Immature natural killer cell (primary cell): ENCODE results near the gene CTNNA3. TPM values are rescaled to one million over a fixed set of nuclear protein-coding genes. Genes with fewer than 3 reads are reported as not detected.

Experiments
- DNase-seq, 3 donors: peaks; one replicate each; pipeline ENCODE4 v3.0.0; 2022; ENCODE audit warnings: mixed read lengths in 1 of 3
- H3K27ac Mint-ChIP-seq, 6 donors: one replicate each; pipeline ENCODE4 v1.8.0; 2020; ENCODE audit warnings: mixed read lengths in 6 of 6, mild to moderate bottlenecking in 5 of 6, inconsistent platforms in 4 of 6, moderate library complexity in 3 of 6
- H3K27me3 Mint-ChIP-seq, 3 donors: one replicate each; pipeline ENCODE4 v1.8.0; 2020 to 2021; ENCODE audit warnings: low read depth in 3 of 3, mild to moderate bottlenecking in 3 of 3, mixed read lengths in 3 of 3, moderate library complexity in 3 of 3, inconsistent platforms in 1 of 3
- H3K36me3 Mint-ChIP-seq, 3 donors: one replicate each; pipeline ENCODE4 v1.8.0; 2020; ENCODE audit warnings: mixed read lengths in 3 of 3, inconsistent platforms in 2 of 3, mild to moderate bottlenecking in 2 of 3
- H3K4me1 Mint-ChIP-seq, 2 donors: one replicate each; pipeline ENCODE4 v1.8.0; 2020; ENCODE audit warnings: inconsistent platforms in 2 of 2, mild to moderate bottlenecking in 2 of 2, mixed read lengths in 2 of 2, moderate library complexity in 1 of 2
- H3K4me3 Mint-ChIP-seq, 5 donors: one replicate each; pipeline ENCODE4 v1.8.0; 2020; ENCODE audit warnings: mild to moderate bottlenecking in 5 of 5, mixed read lengths in 5 of 5, inconsistent platforms in 3 of 5, moderate library complexity in 3 of 5
- H3K9me3 Mint-ChIP-seq, 6 donors: one replicate each; pipeline ENCODE4 v1.8.0; 2020; ENCODE audit warnings: mild to moderate bottlenecking in 6 of 6, mixed read lengths in 6 of 6, inconsistent platforms in 4 of 6, moderate library complexity in 3 of 6
- polyA plus RNA-seq, 3 donors: library from polyadenylated mRNA; unstranded; fragments of 300-500 nt; fragmentation: Illumina TruSeq; gene quantifications; one replicate each; pipeline ENCODE4 v1.2.3, GENCODE V29; 2021

CTNNA3 gene
- polyA plus RNA-seq, 3 donors from 2014 or later = not detected

DNA sequence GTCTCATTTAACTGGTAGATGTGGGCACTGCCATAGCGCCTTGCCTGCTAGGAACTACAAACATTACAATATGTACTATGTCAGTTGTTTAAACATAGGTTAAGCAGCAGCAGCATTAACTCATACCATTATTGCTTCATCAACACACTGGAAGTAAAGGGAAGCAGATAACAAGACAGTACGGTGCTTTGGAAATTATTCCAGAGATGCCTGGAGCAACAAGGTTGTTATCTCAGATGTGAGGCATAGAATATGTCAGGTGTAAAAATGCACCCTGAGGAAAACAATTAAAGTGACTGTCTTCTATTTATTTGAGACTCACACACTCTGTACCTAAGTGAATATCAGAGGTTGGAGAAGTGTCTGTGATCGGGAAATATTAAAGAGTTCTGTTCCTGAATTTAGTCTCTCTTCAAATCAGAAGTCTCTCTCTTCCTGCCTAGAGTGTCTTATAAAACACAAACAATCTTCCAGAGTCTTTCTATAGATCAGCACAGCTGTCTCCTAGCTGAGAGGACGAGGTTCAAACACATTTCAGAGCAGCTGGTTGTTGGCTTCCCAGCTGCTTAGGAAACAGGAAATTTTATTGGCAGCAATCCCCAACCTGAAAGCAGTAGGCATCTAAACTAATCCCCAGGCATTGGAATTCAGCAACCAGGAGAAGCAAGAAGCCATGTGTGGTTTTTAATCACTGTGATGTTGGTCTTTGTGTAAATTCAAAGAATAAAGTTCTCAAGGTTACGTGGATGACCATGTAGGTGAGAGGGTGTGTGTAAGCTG lies 1764.5 kb downstream of the CTNNA3 start:
- no peaks in the 10 kb centered on the region for H3K36me3 Mint-ChIP-seq
- no peaks in the 10 kb centered on the region for H3K27me3 Mint-ChIP-seq
- DNase-seq = no peak
- H3K27ac Mint-ChIP-seq = no peak overlapping the region
- H3K4me1 Mint-ChIP-seq = no peaks in the 10 kb centered on the region
- H3K4me3 Mint-ChIP-seq = no peak overlapping the region
- H3K9me3 Mint-ChIP-seq = peaks cover 2 to 37% (median 15%) of the 10 kb centered on the region in 6 donors

DNA sequence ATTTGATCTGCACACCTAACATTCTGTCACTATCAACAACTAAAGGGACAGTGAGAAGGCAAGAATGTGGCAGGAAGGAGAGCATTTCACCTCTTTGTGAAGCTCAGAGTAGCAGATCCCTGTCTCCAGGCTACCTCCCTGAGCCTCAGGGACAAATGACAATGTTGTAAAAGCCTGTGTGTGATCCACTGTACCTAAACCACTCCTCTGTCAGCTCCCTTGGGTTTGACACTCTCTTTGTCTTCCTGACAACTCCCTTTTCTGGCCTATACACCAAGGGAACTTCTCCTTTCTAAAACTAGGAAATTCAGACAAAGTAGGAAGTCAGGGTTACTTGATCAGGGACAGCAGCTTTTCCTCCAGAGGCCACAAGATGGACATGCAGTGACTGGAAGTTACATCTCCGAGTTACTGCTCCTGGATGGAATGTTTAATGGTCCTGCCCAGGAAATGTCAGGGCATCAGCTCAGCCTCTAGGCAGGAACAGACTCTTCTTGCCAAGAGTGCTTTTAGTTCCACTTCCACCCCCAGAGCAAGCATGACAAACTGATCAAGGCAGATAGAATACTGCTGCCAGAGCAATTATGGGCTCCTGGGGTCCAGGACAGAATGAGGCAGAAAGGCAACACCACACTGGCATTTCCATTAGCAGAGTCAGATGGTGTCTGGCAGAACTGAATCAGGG lies 1784.7 kb downstream of the CTNNA3 start:
- no peaks in the 10 kb centered on the region for H3K36me3 Mint-ChIP-seq
- no peaks in the 10 kb centered on the region for H3K4me1 Mint-ChIP-seq
- peaks cover 0 to 1% (median 0%) of the 10 kb centered on the region in 3 donors for H3K27me3 Mint-ChIP-seq

DNA sequence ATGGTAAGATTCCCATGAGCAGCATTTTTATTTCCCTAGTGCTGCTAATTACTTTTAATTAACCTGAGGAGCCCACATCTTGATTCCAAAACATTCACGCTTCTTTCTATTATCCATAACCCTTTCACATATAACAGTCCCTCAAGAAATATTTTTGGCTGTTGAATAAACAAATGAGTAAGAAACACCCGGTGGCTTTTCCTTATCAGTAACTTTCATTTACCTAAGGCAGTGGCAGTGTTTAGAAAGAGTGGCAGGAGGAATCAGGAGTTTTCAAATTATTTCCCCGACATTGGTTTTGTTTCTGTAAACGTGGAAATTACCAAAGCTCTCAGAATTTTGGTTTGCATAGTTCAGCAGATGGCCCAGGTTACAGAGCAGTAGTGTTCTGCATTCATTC lies 1785.8 kb downstream of the CTNNA3 start:
- Mint-ChIP-seq H3K9me3 (peaks cover 4 to 53% (median 21%) of the 10 kb centered on the region in 6 donors), H3K4me3 (no peak overlapping the region), H3K4me1 (no peaks in the 10 kb centered on the region), H3K27ac (no peak overlapping the region), H3K36me3 (no peaks in the 10 kb centered on the region), H3K27me3 (peaks cover 0 to under 1% (median 0%) of the 10 kb centered on the region in 3 donors)
- no peak for DNase-seq

More for the DNA sequence above, 1784.7 kb downstream of the CTNNA3 start:
- no peak overlapping the region for H3K27ac Mint-ChIP-seq
- no peak overlapping the region for H3K4me3 Mint-ChIP-seq
- no peak for DNase-seq
- peaks cover 4 to 54% (median 22%) of the 10 kb centered on the region in 6 donors for H3K9me3 Mint-ChIP-seq

DNA sequence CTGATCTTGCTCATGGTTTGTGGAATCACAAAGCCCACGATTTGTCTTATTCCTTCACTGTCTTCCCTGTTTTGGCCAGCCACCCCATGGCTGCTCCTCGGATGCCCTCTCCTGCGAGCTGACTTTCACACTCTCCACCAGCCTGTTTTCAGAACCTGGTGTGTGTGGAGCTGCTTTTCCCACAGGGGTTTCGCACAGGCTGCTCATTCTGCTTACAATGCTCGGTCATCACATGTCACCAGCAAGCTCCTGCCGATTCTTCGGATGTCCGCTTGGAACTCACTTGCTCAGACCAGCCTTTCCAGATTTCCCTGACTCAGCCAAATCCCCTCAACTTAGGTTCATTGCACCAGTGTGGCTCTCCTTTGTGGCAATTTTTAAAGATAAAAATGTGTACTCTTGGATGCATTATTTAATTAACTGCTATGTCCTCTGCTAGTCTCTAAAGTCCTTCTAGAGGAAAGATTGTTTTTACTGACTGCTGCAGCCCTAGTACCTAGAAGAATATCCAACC lies 1788.7 kb downstream of the CTNNA3 start:
- Mint-ChIP-seq H3K27me3 (no peaks in the 10 kb centered on the region), H3K9me3 (peaks cover 13 to 60% (median 25%) of the 10 kb centered on the region in 6 donors), H3K4me3 (no peak overlapping the region), H3K4me1 (no peaks in the 10 kb centered on the region), H3K36me3 (no peaks in the 10 kb centered on the region), H3K27ac (no peak overlapping the region)
- DNase-seq = no peak

DNA sequence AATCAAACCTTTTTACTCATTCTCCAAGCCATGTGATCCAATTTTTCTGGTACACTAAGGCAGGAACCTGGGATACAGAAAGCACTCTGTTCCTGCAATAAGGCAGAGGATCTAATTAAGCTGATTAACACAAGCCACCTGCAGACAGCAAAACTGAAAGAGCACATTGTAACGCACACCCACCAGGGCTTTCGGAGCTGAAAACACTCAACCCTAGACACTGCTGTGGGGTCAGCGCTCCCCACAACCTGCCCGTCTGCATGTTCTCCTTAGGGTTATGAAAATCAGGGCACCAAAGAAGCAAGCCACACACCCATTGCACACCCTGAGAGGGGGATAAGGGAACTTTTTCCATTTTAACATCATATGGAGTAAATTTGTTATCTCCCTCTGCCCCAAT lies 1792.4 kb downstream of the CTNNA3 start:
- no peak overlapping the region for H3K4me3 Mint-ChIP-seq
- no peaks in the 10 kb centered on the region for H3K36me3 Mint-ChIP-seq
- H3K9me3 Mint-ChIP-seq = peaks cover 11 to 40% (median 27%) of the 10 kb centered on the region in 6 donors
- no peak for DNase-seq
- H3K27ac Mint-ChIP-seq = no peak overlapping the region
- H3K4me1 Mint-ChIP-seq = no peaks in the 10 kb centered on the region
- H3K27me3 Mint-ChIP-seq = no peaks in the 10 kb centered on the region

DNA sequence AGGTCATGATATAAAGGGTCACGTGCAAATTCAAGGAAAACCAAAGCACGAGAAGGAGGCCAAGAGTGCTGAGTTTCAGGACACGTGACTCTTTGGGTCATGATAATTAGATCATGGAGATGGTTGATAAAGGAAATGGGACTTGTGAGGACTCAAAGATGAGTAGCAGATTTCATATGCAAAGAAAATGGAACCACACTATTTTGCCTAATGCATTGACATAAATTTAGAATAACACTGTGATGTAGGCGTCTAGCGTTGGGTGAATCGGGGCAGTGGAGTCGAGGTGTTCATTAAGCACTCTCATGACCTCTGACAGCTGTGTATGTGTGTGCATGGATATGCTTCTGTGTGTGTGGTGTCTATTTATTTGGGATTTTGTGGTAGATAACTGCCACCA lies 1795.7 kb downstream of the CTNNA3 start:
- H3K27ac Mint-ChIP-seq = no peak overlapping the region
- no peaks in the 10 kb centered on the region for H3K27me3 Mint-ChIP-seq
- no peaks in the 10 kb centered on the region for H3K4me1 Mint-ChIP-seq
- H3K4me3 Mint-ChIP-seq = no peak overlapping the region
- DNase-seq = no peak
- H3K9me3 Mint-ChIP-seq = peaks cover 6 to 30% (median 21%) of the 10 kb centered on the region in 6 donors
- H3K36me3 Mint-ChIP-seq = no peaks in the 10 kb centered on the region

DNA sequence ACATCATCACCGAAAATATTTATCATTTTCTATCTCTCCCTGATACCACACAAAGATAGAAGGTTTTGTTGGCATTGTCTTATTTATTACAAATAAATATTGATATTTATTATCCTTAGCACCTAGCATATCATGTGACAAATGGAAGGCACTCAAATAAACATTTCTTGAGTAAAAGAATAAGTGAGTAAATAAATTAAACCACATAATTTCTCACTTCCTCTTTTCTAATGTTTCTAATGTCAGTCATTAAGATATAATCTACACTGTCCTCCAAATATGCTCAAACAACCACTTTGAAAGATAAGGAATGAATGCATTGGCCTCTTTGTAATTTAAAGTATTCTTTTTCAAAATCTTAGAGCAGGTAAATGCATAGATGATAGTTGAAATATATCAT lies 1797.9 kb downstream of the CTNNA3 start:
- H3K36me3 Mint-ChIP-seq = no peaks in the 10 kb centered on the region
- no peaks in the 10 kb centered on the region for H3K4me1 Mint-ChIP-seq
- DNase-seq = no peak
- no peak overlapping the region for H3K4me3 Mint-ChIP-seq
- H3K27ac Mint-ChIP-seq = no peak overlapping the region
- H3K27me3 Mint-ChIP-seq = no peaks in the 10 kb centered on the region
- H3K9me3 Mint-ChIP-seq = peaks cover 6 to 25% (median 15%) of the 10 kb centered on the region in 6 donors

DNA sequence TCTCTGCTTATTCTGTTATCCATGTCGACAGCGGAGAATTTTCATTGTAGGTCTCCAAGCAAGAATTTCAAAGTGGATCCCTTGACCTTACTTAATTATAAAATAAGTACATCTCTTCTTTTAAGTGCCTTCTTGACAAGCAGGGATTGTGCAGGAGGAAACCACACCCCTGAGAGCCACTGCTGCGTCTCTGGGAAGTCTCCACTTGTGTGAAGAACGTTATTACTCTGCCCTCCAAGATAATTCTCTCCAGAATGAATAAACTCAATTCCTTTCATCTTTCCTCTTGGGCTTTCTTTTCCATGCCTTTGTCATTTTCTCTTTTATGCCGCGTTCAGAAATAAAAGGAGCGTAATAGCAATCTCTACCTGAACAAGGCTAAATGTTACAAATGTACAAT lies 1801.0 kb downstream of the CTNNA3 start:
- Mint-ChIP-seq H3K4me1 (no peaks in the 10 kb centered on the region), H3K27me3 (no peaks in the 10 kb centered on the region), H3K4me3 (no peak overlapping the region), H3K27ac (no peak overlapping the region), H3K9me3 (peaks cover 7 to 26% (median 13%) of the 10 kb centered on the region in 6 donors), H3K36me3 (no peaks in the 10 kb centered on the region)
- DNase-seq = no peak

DNA sequence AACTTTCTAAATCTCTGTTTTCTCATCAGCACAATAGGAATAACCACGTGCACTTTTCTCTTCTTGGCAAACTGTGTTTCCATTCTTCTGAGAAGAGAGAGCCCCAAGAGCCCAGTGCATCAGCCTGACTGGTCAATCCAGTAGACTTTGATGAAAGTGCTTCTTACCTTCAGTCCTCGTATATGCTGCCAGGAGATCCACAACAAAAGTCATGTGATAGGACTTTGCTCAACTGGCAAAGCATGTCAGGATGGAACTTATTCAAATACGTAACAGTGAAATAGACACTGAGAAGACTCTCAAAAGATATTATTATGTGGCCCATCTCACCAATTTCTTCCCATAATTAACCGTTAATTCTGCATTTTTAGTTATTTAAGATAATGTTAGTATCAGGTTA lies 1801.6 kb downstream of the CTNNA3 start:
- no peak for DNase-seq
- no peaks in the 10 kb centered on the region for H3K27me3 Mint-ChIP-seq
- H3K36me3 Mint-ChIP-seq = no peaks in the 10 kb centered on the region
- no peaks in the 10 kb centered on the region for H3K4me1 Mint-ChIP-seq
- peaks cover 4 to 26% (median 13%) of the 10 kb centered on the region in 6 donors for H3K9me3 Mint-ChIP-seq
- no peak overlapping the region for H3K4me3 Mint-ChIP-seq
- H3K27ac Mint-ChIP-seq = no peak overlapping the region

DNA sequence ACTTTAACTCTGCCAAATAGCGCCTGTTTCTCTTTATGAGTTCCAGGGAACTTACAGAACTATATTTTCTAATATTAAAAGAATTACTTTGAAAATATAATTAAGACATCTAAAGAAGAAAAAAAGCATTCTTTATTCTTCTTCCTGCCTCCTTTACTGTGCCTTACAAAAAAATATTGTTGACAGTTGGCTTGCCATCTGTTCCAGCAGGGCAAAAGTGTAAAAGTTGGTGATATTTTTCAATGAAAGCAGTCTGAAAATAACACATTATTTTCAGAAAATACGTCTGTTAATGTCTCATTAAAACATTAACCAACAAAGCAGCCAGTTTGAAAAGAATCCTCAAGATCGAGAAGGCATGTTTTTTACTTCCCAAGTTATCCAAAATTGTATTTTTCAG lies 1802.3 kb downstream of the CTNNA3 start:
- no peak for DNase-seq
- no peak overlapping the region for H3K27ac Mint-ChIP-seq
- no peaks in the 10 kb centered on the region for H3K27me3 Mint-ChIP-seq
- H3K36me3 Mint-ChIP-seq = no peaks in the 10 kb centered on the region
- peaks cover 4 to 26% (median 12%) of the 10 kb centered on the region in 6 donors for H3K9me3 Mint-ChIP-seq
- H3K4me1 Mint-ChIP-seq = no peaks in the 10 kb centered on the region
- no peak overlapping the region for H3K4me3 Mint-ChIP-seq

DNA sequence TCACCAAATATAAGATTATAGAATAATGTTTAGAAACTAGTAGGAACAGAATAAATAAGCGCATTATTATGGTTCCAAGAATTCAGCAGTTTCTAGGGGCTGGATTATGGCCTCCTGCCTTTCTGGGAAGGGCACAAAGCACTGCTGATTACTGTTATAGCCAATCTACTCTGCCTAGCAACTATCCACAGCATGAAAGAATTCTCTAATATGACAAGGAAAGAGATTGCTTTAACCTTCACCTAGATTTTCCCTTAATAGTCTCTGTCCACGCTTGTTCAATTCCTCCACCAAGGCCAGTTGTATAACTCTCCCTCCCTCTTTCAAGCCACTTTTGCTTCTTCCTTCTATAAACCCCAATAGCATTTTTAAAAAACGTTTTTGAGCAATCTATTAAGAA lies 1803.7 kb downstream of the CTNNA3 start:
- Mint-ChIP-seq H3K27ac (no peak overlapping the region), H3K4me1 (no peaks in the 10 kb centered on the region), H3K9me3 (peaks cover 4 to 26% (median 8%) of the 10 kb centered on the region in 6 donors), H3K4me3 (no peak overlapping the region), H3K27me3 (no peaks in the 10 kb centered on the region), H3K36me3 (no peaks in the 10 kb centered on the region)
- no peak for DNase-seq

DNA sequence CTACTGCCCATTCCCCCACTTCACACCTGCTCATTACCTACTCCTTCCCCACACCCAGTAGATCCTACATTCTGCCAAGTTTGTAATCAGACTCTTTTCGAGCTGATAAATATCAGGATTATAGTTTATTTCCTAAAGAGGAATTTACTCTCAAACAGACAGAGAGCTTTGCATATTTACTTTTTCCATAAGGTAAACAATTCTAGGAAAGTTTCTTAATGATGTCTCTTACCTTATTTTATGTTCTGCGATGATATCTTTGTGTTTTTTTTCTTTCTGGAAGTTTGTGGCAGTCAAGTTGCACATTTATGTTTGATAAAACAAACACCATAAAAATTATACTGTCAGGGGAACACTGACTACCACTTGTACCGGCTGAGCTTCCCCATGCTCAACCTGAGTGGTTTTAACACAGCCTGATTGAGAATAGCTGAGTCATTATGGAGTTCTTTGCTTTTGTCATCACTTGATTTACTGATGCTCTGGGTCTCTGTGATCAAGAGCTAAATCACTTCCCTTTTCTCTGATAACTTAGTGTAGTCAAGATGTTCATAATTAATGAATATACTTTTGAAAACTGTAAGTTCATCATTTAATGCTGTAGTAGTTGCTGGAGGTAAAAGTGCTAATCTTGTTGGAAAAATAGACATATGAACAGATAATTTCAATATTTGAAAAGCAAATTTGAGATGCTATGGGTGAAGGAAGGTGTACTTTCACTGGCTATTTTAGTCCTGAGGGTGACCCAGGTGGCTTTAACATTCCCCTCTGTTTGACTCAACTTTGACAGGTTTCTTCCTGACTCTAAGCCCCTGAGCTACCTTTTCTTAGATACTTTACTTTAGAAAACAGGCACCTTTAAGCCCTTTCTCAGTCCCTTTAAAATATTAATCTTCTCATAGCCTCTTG lies 1804.7 kb downstream of the CTNNA3 start:
- no peaks in the 10 kb centered on the region for H3K4me1 Mint-ChIP-seq
- H3K27me3 Mint-ChIP-seq = no peaks in the 10 kb centered on the region
- H3K27ac Mint-ChIP-seq = no peak overlapping the region
- H3K4me3 Mint-ChIP-seq = no peak overlapping the region
- DNase-seq = no peak
- H3K9me3 Mint-ChIP-seq = peaks cover 5 to 34% (median 14%) of the 10 kb centered on the region in 6 donors
- H3K36me3 Mint-ChIP-seq = no peaks in the 10 kb centered on the region

DNA sequence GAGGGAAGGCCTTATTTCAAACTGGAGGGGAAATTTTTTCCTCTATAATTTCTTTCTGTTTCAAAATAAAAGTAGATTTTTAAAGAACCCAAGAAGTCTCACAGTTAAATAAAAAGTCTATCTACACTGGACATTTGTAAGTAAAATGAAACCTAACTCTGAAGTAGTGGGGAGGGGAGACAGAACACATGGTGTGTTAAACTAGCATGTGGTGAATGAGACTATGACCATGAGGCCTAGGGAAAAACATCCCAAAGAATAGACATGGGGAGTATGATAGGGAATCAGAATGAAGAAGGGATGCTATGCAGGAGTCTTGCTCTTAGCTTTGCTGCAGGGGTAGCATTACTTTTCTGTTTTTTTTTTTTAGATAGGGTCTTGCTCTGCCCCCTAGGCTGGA lies 1831.5 kb downstream of the CTNNA3 start:
- peaks cover 14 to 57% (median 29%) of the 10 kb centered on the region in 6 donors for H3K9me3 Mint-ChIP-seq
- no peak overlapping the region for H3K4me3 Mint-ChIP-seq
- peaks cover 0 to 2% (median 0%) of the 10 kb centered on the region in 3 donors for H3K27me3 Mint-ChIP-seq
- H3K4me1 Mint-ChIP-seq = no peaks in the 10 kb centered on the region
- H3K36me3 Mint-ChIP-seq = no peaks in the 10 kb centered on the region
- no peak overlapping the region for H3K27ac Mint-ChIP-seq
- DNase-seq = no peak
